ENCODE results near the gene TINAG.

DNA sequence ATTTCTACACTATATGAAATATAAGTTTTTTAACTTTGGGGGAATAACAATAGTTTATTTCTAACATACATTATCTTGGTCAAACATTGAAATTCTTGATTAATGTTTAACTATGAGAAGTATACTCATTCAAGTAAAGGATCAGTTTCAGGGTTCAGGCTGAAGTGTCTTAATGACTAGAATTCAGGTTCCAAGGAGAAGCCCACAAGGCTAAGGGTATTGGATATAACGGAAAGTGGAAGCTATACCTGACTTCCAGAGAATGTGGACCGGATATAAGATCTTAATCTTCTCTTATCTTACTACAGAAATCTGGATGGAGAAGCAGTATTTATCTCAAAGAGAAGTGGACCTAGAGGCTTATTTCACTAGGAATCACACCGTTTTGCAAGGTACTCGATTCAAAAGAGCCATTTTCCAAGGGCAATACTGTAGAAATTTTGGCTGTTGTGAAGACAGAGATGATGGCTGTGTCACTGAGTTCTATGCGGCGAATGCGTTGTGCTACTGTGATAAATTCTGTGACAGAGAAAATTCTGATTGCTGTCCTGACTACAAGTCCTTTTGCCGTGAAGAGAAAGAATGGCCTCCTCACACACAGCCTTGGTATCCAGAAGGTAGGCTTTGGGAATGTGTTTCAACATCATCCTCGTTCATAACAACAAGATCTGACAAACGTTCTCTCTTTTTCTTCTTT is at the start of gene TINAG:
- TF ChIP-seq CTCF (conservative IDR thresholded peaks at IDR 0.05; ENCODE audit: low read length) (no peak), EZH2phosphoT487 (IDR thresholded peaks at IDR 0.05; ENCODE audit: borderline replicate concordance, low read depth, low read length) (no peak)

All from OCI-LY7 (cell line).